MCF 10A (cell line): Measurements from ENCODE around the gene EPB41L1. TPM values are rescaled to one million over a fixed set of nuclear protein-coding genes. Genes with fewer than 3 reads are reported as not detected.
A peak's percentile ranks its signal among the peaks of the same experiment; 100 is the strongest.

Experiments
- BruUV-seq: library from RNA; stranded (reverse); fragments of 400-500 nt; replicated peaks from 2 replicates; lab custom pipeline; 2021; lab: Mats Ljungman, UMichigan
- CTCF ChIA-PET: fragments of 300-600 bp; sonication (Branson Sonifier 250); formaldehyde crosslinking; extraction: SDS; loops from one replicate; lab custom pipeline; 2021; ENCODE audit warnings: antibody characterized with exemption, inconsistent platforms; lab: Yijun Ruan, JAX
- POLR2A ChIA-PET: fragments of 300-600, 350-650 bp; sonication (Branson Sonifier 250); formaldehyde crosslinking; extraction: SDS; loops from one replicate; lab custom pipeline; 2020; ENCODE audit warnings: antibody characterized with exemption, inconsistent platforms; lab: Yijun Ruan, JAX
- DNase-seq: peaks from one replicate; pipeline ENCODE4 v3.0.0-alpha.2; 2018; ENCODE audit not compliant: unreplicated experiment
- H3K27ac Mint-ChIP-seq: one replicate; pipeline ENCODE4 v1.8.0; 2022; ENCODE audit warnings: mild to moderate bottlenecking, low read depth, mixed read lengths; ENCODE audit not compliant: unreplicated experiment
- H3K27me3 Mint-ChIP-seq: one replicate; pipeline ENCODE4 v1.8.0; 2022; ENCODE audit warnings: mixed read lengths; ENCODE audit not compliant: insufficient read depth, unreplicated experiment
- H3K36me3 Mint-ChIP-seq: one replicate; pipeline ENCODE4 v1.8.0; 2022; ENCODE audit warnings: mild to moderate bottlenecking, moderate library complexity, mixed read lengths; ENCODE audit not compliant: insufficient read depth, unreplicated experiment
- H3K4me1 Mint-ChIP-seq: one replicate; pipeline ENCODE4 v1.8.0; 2022; ENCODE audit warnings: mixed read lengths; ENCODE audit not compliant: insufficient read depth, unreplicated experiment
- H3K4me3 Mint-ChIP-seq: one replicate; pipeline ENCODE4 v1.8.0; 2022; ENCODE audit warnings: mild to moderate bottlenecking, moderate library complexity, mixed read lengths; ENCODE audit not compliant: unreplicated experiment
- H3K9me3 Mint-ChIP-seq: one replicate; pipeline ENCODE4 v1.8.0; 2022; ENCODE audit warnings: mixed read lengths; ENCODE audit not compliant: unreplicated experiment
- intact Hi-C: fragments of 100-400 bp; cut with micrococcal nuclease; formaldehyde crosslinking; loops from 2 replicates; pipeline ENCODE4 v1.14.1; 2022
- total RNA-seq: library from RNA; stranded (reverse); gene quantifications from 2 replicates; pipeline ENCODE4 v1.2.3, GENCODE V29; 2022
- TF ChIP-seq, protein P1 (sequence below): fragments of 200-600 bp; IDR thresholded peaks from one replicate; pipeline ENCODE4 v1.8.0; 2022; ENCODE audit warnings: antibody characterized with exemption, mild to moderate bottlenecking; ENCODE audit not compliant: unreplicated experiment

EPB41L1 gene
- total RNA-seq, 1 experiment from 2014 or later, result 10.1 TPM

DNA sequence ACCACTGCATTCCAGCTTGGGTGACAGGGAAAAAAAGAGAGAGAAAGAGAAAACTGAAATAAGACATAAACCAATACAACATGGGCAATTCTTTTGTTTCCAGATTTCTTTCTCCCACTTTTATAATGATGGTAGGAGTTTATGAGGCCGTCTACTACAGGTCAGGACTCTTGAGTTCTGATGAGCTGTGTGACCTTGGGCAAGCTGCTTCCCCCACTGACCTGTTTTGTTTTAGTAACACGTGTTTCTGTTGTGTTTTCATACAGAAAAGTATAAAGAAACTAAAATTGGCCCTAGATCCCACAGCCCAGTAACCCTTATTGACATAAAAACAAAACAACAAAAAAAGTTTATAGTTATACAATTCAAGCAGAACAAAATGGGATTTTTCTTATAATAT lies 58.8 kb downstream of the EPB41L1 start:
- POLR2A ChIA-PET, result interaction anchor here (0.7 to 1.5 kb wide), 2 partner anchors 22 to 336 kb away, joined by 4 read pairs; partner anchors contain the start of gene AAR2
- DNase-seq, result no peak
- Mint-ChIP-seq H3K27me3 (peaks cover 15% of the 10 kb centered on the region), H3K4me3 (no peak overlapping the region), H3K4me1 (no peaks in the 10 kb centered on the region), H3K27ac (no peak overlapping the region), H3K9me3 (no peaks in the 10 kb centered on the region), H3K36me3 (peaks cover 6% of the 10 kb centered on the region)
- no TSS peak for BruUV-seq
- TF ChIP-seq, protein P1, sequence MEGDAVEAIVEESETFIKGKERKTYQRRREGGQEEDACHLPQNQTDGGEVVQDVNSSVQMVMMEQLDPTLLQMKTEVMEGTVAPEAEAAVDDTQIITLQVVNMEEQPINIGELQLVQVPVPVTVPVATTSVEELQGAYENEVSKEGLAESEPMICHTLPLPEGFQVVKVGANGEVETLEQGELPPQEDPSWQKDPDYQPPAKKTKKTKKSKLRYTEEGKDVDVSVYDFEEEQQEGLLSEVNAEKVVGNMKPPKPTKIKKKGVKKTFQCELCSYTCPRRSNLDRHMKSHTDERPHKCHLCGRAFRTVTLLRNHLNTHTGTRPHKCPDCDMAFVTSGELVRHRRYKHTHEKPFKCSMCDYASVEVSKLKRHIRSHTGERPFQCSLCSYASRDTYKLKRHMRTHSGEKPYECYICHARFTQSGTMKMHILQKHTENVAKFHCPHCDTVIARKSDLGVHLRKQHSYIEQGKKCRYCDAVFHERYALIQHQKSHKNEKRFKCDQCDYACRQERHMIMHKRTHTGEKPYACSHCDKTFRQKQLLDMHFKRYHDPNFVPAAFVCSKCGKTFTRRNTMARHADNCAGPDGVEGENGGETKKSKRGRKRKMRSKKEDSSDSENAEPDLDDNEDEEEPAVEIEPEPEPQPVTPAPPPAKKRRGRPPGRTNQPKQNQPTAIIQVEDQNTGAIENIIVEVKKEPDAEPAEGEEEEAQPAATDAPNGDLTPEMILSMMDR, result no peak
- intact Hi-C loops, result no loop called here
- CTCF ChIA-PET, result interaction anchor here (0.6 to 3.3 kb wide), 14 partner anchors 11 to 1507 kb away, joined by 3 to 56 read pairs (median 5); no protein-coding TSS in a partner anchor

DNA sequence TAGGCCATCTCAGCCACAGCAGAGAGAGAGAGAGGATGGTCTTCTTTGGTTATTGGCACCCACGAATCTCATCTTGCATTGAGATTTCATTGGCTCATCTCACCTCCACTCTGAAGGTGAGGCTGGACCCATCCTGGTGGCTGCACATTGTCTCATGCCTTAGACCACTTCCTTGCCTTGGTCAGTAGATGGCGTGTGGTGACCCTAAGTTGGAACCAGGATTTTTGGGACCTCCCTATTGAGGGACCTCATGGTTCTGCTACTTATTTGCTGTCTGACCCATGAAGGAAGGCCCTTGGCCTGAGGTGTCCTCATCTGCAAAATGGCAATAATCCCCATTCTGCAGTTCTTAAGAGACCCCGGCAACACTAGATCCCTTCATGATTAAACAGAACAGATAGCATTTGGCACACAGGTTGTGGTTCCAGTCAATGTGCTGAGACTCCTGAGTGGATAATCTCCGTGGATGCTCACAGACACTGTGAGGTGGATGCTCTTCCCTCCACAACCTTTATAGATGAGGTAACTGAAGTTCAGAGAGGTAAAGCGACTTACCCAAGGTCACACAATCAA lies 60.2 kb downstream of the EPB41L1 start:
- TF ChIP-seq, protein P1, result peak; percentile 56
- H3K27ac Mint-ChIP-seq, result no peak overlapping the region
- H3K9me3 Mint-ChIP-seq, result no peaks in the 10 kb centered on the region
- no peaks in the 10 kb centered on the region for H3K4me1 Mint-ChIP-seq
- peaks cover 6% of the 10 kb centered on the region for H3K36me3 Mint-ChIP-seq
- no peak overlapping the region for H3K4me3 Mint-ChIP-seq
- ChIA-PET CTCF (interaction anchor here (0.6 to 4.9 kb wide), 12 partner anchors 12 to 905 kb away, joined by 3 to 56 read pairs (median 4); no protein-coding TSS in a partner anchor), POLR2A (interaction anchor here (1.5 kb wide), 1 partner anchor 21 kb away, joined by 4 read pairs; the partner anchor contains the start of gene AAR2)
- intact Hi-C loops, result loop anchor here (1.0 kb wide), 1 partner anchor 225 kb away; no protein-coding TSS in a partner anchor
- peaks cover 13% of the 10 kb centered on the region for H3K27me3 Mint-ChIP-seq
- peak; percentile 51 for DNase-seq
- BruUV-seq, result no TSS peak

DNA sequence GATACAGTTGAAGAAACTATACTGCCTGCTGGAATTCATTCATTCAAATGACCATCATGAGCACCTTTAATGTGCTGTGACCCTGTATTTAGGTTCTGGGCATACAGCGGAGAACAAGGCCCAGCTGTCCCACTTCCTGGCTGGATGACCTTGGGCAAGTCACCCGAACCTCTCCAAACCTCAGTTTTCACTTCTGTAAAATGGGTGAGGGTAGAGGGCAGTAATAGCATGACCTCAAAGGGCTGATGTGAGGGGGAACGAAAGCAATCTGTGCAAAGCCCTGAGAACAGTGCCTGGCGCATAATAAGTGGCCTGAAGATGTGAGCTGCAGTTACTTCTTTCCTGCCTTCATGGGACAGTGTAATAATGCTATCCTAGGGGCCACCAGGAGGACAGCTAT lies 61.2 kb downstream of the EPB41L1 start:
- no TSS peak for BruUV-seq
- Mint-ChIP-seq H3K4me1 (no peaks in the 10 kb centered on the region), H3K27ac (no peak overlapping the region), H3K36me3 (peaks cover 6% of the 10 kb centered on the region), H3K4me3 (no peak overlapping the region), H3K27me3 (peaks cover 13% of the 10 kb centered on the region), H3K9me3 (no peaks in the 10 kb centered on the region)
- intact Hi-C loops, result no loop called here
- CTCF ChIA-PET, result interaction anchor here (0.5 to 4.9 kb wide), 14 partner anchors 9 to 466 kb away, joined by 3 to 29 read pairs (median 4); no protein-coding TSS in a partner anchor
- POLR2A ChIA-PET, result interaction anchor here (1.1 kb wide), 1 partner anchor 13 kb away, joined by 3 read pairs; no protein-coding TSS in a partner anchor
- TF ChIP-seq, protein P1, result no peak
- no peak for DNase-seq

DNA sequence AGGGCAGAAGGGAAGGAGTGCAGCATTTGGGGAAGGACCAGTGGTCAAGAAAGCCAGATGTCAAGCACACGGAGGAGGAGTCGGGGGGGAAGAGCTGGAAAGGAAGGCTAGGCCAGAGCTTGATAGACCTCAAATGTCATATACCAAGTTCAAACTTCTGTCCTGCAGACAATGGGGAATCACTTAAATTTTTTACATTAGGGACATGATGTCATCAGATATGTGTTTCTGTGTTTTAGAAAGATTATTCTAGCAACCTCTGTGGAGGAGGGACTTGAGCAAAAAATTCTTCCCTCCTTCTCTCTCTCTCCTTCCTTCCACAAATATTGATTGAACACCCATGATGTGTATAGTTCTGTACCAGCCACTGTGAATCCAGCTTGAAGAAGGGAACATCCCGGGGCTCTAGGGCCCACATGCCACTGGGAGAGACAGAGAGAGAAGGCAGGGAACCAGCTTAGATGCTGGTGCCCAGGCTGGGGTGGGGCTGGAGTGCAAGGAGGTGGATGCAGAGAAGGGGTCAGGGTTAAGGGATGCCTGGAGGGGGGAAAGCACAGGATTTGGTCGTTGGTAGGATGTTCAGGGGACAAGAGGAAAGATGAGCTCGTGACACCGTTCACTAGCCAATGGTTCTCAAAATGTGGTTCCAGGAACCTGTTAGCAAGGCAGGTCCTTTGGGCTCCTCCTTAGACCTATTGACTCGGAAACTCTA lies 61.9 kb downstream of the EPB41L1 start:
- DNase-seq, result no peak
- ChIA-PET CTCF (interaction anchor here (0.5 to 4.9 kb wide), 20 partner anchors 9 to 949 kb away, joined by 3 to 29 read pairs (median 4); no protein-coding TSS in a partner anchor), POLR2A (interaction anchor here (0.6 to 1.1 kb wide), 2 partner anchors 12 to 38 kb away, joined by 3 read pairs; no protein-coding TSS in a partner anchor)
- intact Hi-C loops, result no loop called here
- no peak overlapping the region for H3K27ac Mint-ChIP-seq
- H3K4me3 Mint-ChIP-seq, result no peak overlapping the region
- no peaks in the 10 kb centered on the region for H3K9me3 Mint-ChIP-seq
- TF ChIP-seq, protein P1, result no peak
- H3K36me3 Mint-ChIP-seq, result peaks cover 6% of the 10 kb centered on the region
- no peaks in the 10 kb centered on the region for H3K4me1 Mint-ChIP-seq
- peaks cover 13% of the 10 kb centered on the region for H3K27me3 Mint-ChIP-seq
- no TSS peak for BruUV-seq
